ENCODE data around the gene ACP4.
"Not testable (repeated sequence)": the region's sequence is repeated elsewhere in the genome, so short reads cannot be mapped to it uniquely, and the experiment has no call there.

ACP4 gene, protein sequence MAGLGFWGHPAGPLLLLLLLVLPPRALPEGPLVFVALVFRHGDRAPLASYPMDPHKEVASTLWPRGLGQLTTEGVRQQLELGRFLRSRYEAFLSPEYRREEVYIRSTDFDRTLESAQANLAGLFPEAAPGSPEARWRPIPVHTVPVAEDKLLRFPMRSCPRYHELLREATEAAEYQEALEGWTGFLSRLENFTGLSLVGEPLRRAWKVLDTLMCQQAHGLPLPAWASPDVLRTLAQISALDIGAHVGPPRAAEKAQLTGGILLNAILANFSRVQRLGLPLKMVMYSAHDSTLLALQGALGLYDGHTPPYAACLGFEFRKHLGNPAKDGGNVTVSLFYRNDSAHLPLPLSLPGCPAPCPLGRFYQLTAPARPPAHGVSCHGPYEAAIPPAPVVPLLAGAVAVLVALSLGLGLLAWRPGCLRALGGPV
- long read RNA-seq, donor 1, partial matches to known transcripts: 60 of 82 reads
- long read RNA-seq, donor 1, other reads (novel, unspliced or antisense): 22 of 82 reads
- long read RNA-seq, donor 2: 0 reads
- long read RNA-seq, donor 3: 0 reads
- long read RNA-seq, donor 4: 0 reads
- long read RNA-seq, donor 5: 0 reads
- long read RNA-seq, donor 6: 0 reads
- long read RNA-seq, donor 7, partial matches to known transcripts: 19 of 58 reads
- long read RNA-seq, donor 7, other reads (novel, unspliced or antisense): 39 of 58 reads
- long read RNA-seq, donor 8: 0 reads

DNA sequence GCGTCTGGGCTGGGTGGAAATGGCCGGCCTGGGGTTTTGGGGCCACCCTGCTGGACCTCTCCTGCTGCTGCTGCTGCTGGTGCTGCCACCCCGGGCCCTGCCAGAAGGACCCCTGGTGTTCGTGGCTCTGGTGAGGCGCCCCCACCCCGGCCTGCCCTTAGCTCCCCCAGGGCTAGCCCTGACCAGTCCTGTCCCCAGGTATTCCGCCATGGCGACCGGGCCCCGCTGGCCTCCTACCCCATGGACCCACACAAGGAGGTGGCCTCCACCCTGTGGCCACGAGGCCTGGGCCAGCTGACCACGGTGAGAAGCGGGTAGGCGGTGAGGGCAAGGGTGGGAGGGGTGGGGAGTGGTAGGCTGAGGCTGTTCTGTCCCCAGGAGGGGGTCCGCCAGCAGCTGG, at the start of gene ACP4:
Gene ACP4, plus strand, starts transcription at position 20 of the 400 bp plus-strand sequence. Its CDS starts 0 bp downstream, at position 20.
- DNase-seq: no peak

DNA sequence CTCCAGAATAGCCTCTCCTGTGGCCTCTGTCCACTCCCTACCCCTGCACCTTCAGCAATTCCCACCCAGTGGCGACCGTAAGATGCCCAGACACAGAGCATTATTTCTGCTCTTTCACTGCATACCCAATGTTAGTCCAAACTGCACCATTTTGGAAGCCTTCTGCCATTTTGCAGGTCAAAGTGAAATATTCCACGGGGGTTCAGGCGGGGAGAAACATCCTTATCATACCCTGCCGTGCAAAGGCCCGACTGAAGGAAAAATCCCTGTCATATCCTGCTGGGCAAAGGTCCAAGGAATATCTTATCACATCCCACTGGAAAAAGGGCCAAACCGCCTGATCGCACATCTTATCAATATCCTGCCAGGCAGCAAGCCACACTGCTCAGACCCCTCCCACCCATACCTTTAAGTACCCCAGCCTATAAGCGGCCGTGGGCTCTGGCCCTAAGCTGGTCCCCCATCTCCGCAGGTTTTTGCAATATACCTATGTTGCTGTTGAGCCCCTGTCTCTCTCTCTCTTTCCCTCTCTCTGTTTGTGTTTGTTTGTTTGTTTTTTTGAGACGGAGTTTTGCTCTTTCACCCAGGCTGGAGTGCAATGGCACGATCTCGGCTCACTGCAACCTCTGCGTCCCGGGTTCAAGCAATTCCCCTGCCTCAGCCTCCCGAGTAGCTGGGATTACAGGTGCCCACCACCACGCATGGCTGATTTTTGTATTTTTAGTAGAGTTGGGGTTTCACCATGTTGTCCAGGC, 48.9 kb upstream of the ACP4 start:
- no peak for DNase-seq

- no peak for DNase-seq
These were observed 46.7 kb upstream of the ACP4 start for GRCh38 chr19:50743537-50743936.

- no peak for DNase-seq
These were observed 45.0 kb upstream of the ACP4 start for GRCh38 chr19:50745221-50745620.

DNA sequence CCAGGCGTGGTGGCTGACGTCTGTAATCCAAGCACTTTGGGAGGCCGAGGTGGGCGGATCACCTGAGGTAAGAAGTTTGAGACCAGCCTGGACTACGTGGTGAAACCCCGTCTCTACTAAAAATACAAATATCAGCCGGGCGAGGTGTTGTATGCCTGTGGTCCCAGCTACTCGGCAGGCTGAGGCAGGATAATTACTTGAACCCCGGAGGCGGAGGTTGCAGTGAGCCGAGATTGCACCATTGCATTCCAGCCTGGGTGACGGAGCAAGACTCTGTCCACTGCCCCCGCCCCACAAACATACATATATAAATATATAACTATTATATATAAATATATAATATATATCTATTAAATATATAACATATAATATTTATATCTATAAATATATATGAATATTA, 43.1 kb upstream of the ACP4 start:
- DNase-seq: not testable (repeated sequence)

DNA sequence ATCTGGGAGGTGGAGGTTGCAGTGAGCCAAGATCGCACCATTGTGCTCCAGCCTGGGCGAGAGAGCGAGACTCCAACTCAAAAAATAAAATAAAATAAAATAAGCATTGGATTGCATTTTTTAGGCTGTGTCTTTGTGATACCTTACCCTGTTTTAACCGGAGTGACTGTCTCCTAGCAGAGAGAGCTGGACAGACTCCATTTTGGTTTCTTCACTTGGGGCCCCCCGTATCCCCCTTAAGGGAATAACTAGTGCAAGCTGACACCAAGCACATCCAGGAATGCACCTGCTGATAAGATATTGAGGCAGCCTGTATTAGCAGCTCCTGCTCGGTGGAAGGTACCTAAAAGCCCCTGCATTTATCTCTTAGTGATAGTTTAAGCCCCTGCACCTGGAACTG, 40.7 kb upstream of the ACP4 start:
- DNase-seq: no peak

DNA sequence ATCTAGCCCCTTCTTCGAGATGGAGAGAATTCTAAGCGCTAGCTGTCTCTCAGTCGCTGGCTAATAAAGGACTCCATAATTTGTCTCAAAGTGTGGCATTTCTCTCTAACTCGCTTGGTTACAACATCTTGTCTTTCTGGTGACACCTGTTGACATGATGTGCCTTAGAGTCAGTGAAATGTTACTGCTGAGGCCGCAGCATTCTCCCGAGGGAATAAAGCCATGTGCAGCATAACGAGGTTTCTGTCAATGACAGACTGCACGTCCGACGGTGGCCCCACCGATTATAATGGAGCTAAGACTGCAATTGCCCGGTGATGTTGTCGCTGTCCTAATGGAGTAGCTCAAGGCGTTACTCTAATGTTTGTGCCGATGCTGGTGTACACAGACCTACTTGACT, 40.2 kb upstream of the ACP4 start:
- no peak for DNase-seq

- no peak for DNase-seq
These were observed 36.3 kb upstream of the ACP4 start for GRCh38 chr19:50753879-50754278.

GRCh38 chr19:50756244-50756643, 34.0 kb upstream of the ACP4 start:
- not testable (repeated sequence) for DNase-seq

DNA sequence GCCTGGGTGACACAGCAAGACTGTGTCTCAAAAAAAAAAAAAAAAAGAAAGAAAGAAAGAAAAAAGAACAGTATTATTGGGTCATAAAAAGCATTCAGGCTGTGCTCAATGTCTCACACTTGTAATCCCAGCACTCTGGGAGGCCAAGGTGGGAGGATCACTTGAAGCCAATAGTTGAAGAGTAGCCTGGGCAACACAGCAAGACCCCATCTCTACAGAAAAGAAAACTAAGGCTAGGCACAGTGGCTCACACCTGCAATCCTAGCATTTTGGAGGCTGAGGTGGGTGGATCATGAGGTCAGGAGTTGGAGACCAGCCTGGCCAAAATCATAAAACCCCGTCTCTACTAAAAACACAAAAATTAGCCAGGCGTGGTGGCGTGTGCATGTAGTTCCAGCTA, 32.6 kb upstream of the ACP4 start:
- not testable (repeated sequence) for DNase-seq

- not testable (repeated sequence) for DNase-seq
These were observed 31.1 kb upstream of the ACP4 start for GRCh38 chr19:50759076-50759475.

GRCh38 chr19:50759886-50760285, 30.3 kb upstream of the ACP4 start:
- DNase-seq: no peak

- not testable (repeated sequence) for DNase-seq
These were observed 28.7 kb upstream of the ACP4 start for GRCh38 chr19:50761501-50761900.

GRCh38 chr19:50763521-50763920, 26.7 kb upstream of the ACP4 start:
- DNase-seq: not testable (repeated sequence)

GRCh38 chr19:50764409-50764808, 25.8 kb upstream of the ACP4 start:
- DNase-seq: no peak

DNA sequence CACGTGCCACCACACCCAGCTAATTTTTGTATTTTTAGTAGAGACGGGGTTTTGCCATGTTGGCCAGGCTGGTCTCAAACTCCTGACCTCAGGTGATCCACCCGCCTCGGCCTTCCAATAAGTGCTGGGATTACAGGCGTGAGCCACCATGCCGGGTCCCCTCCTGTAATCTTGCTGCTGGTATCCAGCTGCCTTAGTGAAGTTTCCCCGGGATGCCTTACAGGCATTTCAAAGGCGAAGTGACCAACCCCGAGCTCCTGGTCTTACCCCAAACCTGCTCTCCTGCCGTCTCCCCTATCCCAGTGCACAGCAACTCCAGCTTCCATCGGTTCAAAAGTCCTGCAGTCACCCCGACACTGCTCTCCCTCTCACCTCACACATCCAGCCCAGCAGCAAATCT, 23.5 kb upstream of the ACP4 start:
- not testable (repeated sequence) for DNase-seq

- not testable (repeated sequence) for DNase-seq
These were observed 23.0 kb upstream of the ACP4 start for GRCh38 chr19:50767263-50767662.

DNA sequence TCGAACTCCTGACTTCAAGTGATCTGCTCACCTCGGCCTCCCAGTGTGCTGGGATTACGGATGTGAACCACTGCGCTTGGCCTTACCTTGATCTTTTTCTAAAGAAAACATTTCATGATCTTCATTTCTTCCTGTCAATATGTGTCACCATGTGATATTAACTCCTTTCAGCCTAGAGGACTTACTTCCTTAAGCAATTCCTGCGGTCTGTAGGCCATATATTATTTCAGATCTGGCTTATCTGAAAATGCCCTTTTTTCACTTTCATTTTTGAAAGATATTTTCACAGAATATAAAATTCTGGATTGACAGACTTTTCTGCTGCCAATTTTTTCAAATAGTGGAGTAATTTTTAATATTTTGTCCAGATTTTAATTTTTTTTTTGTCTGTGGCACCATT, 21.9 kb upstream of the ACP4 start:
- DNase-seq: no peak

GRCh38 chr19:50770164-50770563, 20.1 kb upstream of the ACP4 start, which contains the start of gene GPR32:
TSS of gene GPR32 (plus strand) at chr19:50770464. CDS start at chr19:50770601, 137 bp downstream.
- not testable (repeated sequence) for DNase-seq

GRCh38 chr19:50770888-50771287, 19.3 kb upstream of the ACP4 start:
- DNase-seq: no peak

DNA sequence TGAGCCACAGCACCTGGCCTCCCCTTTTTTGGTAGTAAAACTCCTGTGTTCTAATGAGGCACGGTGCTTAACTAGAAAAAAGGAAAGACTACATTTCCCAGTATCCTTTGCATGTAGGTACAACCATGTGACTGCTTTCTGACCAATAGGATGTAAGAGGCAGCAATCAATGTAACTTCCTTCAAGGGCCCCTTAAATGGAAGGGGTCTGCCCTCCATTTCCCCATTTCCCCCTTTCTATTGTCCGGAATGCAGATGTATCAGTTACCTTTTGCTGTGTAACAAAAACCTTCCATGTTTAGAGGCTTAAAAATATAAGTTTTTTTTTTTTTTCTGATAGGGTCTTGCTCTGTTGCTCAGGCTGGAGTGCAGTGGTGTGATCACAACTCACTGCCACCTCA, 17.7 kb upstream of the ACP4 start:
- DNase-seq: no peak

DNA sequence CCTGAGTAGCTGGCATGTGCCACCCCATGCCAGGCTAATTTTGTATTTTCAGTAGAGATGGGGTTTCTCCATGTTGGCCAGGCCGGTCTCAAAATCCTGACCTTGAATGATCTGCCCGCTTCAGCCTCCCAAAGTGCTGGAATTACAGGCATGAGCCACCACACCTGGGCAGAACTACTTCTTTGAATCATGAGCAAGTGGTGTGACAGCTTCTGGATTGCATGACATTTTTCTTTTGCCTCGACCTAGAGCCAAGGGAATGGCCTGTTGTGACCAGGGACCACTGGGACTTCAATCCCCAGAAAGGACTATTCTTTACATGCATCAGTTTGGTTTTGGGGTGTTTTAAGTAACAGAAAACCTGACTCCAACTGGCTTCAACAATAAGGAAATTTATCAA, 17.3 kb upstream of the ACP4 start:
- DNase-seq: not testable (repeated sequence)

DNA sequence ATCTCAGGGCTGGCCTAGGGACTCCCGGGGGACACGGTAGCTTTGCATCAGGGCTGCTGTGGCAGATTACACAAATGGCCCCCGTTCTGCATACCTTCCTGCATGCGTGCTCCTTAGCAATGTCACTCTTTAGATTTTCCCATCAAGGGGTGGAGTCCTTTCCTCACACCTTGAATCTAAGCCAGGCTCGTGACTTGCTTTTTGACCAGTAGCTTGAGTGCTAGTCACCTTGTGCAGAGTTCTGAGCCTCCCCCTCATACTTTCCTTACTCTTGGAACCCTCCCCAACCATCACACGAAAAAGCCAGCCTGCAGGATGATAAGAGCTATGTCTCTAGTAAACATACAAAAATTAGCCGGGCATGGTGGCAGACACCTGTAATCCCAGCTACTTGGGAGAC, 16.8 kb upstream of the ACP4 start:
- not testable (repeated sequence) for DNase-seq
